Peyer's patch (tissue), 4 donors: ENCODE data around the gene FZD1. TPM values are rescaled to one million over a fixed set of nuclear protein-coding genes. Genes with fewer than 3 reads are reported as not detected.

Experiments
- DNase-seq, 3 donors: peaks; one replicate each; pipeline ENCODE4 v3.0.0-alpha.2; 2017 to 2019
- H3K27ac ChIP-seq, 4 donors: fragments of 200-600 bp; sonication (generic); one replicate each; pipeline ENCODE4 v1.5.1; 2016 to 2019
- H3K27me3 ChIP-seq, 2 donors: fragments of 200-600 bp; sonication (generic); one replicate each; pipeline ENCODE4 v1.5.1; 2019
- H3K36me3 ChIP-seq, 3 donors: fragments of 200-600 bp; sonication (generic); one replicate each; pipeline ENCODE4 v1.5.1; 2016 to 2019
- H3K4me1 ChIP-seq, 4 donors: fragments of 200-600 bp; sonication (generic); one replicate each; pipeline ENCODE4 v1.5.1; 2016 to 2019
- H3K4me3 ChIP-seq, 4 donors: fragments of 200-600 bp; sonication (generic); 1 replicate in 3 of 4; 2 replicates in 1 of 4; pipeline ENCODE4 v1.5.1; 2016 to 2019; ENCODE audit warnings: mild to moderate bottlenecking in 1 of 4
- H3K9me3 ChIP-seq, 4 donors: fragments of 200-600 bp; sonication (generic); one replicate each; pipeline ENCODE4 v1.5.1; 2016 to 2019; ENCODE audit warnings: mild to moderate bottlenecking in 1 of 4
- POLR2A ChIP-seq, 2 donors: fragments of 450-650 bp; IDR thresholded peaks; one replicate each; pipeline ENCODE4 v1.5.1; 2017; ENCODE audit warnings: antibody characterized with exemption in 2 of 2, mild to moderate bottlenecking in 2 of 2, moderate library complexity in 2 of 2
- total RNA-seq, 4 donors: library from RNA; depleted of rRNA; stranded (reverse); fragments of >200 nt; gene quantifications; one replicate each; pipeline ENCODE4 v1.1.0, GENCODE V29; 2016
- TF ChIP-seq, protein P1 (sequence below), 6 experiments: fragments of 450-650 bp in 4 of 6; fragments of 200-600 bp in 2 of 6; sonication (generic) in 1 of 6; IDR thresholded peaks; one replicate each; pipeline ENCODE4 v1.5.1; 2017 to 2019; ENCODE audit warnings: antibody characterized with exemption in 6 of 6, mild to moderate bottlenecking in 3 of 6, moderate library complexity in 1 of 6

The FZD1 gene
- total RNA-seq, 4 donors from 2014 or later, result 1.7 to 12.6 (median 8.9) TPM

DNA sequence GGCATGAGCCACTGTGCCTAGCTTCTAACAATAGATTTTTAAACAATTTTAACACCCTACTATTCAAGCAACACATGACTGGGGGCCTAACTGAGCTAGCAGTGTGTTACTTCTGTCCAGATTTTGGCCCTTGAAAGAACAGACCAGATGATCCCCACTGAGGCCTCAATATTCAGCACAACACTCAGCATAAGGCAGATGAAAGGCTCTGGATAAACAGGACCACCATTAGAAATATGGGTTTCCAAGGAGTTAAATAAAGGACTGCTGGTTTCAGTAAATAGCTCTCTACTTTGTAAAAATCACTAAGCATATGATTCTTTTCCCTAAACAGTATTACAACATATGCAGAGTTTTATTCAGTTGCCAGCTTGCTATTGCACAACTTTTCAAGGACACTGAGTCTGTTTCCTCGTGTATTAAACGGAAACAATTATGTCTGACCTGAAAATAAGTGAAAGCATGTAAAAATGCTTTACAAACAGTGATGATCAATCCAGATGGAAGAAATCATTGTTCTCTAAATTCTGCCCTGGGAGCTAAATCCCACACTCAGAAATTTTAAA is 23.8 kb upstream of the FZD1 start:
- Histone ChIP-seq H3K27ac (peak overlapping the region in 1 of 4 donors; percentile 3), H3K27me3 (no peaks in the 10 kb centered on the region), H3K4me3 (no peak overlapping the region), H3K36me3 (no peaks in the 10 kb centered on the region), H3K4me1 (peaks cover 0 to 8% (median 0%) of the 10 kb centered on the region in 4 donors), H3K9me3 (no peaks in the 10 kb centered on the region)
- DNase-seq, result no peak
- TF ChIP-seq, protein P1, sequence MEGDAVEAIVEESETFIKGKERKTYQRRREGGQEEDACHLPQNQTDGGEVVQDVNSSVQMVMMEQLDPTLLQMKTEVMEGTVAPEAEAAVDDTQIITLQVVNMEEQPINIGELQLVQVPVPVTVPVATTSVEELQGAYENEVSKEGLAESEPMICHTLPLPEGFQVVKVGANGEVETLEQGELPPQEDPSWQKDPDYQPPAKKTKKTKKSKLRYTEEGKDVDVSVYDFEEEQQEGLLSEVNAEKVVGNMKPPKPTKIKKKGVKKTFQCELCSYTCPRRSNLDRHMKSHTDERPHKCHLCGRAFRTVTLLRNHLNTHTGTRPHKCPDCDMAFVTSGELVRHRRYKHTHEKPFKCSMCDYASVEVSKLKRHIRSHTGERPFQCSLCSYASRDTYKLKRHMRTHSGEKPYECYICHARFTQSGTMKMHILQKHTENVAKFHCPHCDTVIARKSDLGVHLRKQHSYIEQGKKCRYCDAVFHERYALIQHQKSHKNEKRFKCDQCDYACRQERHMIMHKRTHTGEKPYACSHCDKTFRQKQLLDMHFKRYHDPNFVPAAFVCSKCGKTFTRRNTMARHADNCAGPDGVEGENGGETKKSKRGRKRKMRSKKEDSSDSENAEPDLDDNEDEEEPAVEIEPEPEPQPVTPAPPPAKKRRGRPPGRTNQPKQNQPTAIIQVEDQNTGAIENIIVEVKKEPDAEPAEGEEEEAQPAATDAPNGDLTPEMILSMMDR (IDR thresholded peaks at IDR 0.05), result no peak
- no peak for TF ChIP-seq POLR2A (IDR thresholded peaks at IDR 0.05)

- Histone ChIP-seq H3K27ac (no peak overlapping the region), H3K4me1 (peaks cover 0 to 8% (median 0%) of the 10 kb centered on the region in 4 donors), H3K36me3 (no peaks in the 10 kb centered on the region), H3K9me3 (no peaks in the 10 kb centered on the region), H3K4me3 (no peak overlapping the region), H3K27me3 (no peaks in the 10 kb centered on the region)
- TF ChIP-seq POLR2A (IDR thresholded peaks at IDR 0.05), result no peak
- TF ChIP-seq, protein P1 (IDR thresholded peaks at IDR 0.05), result no peak
- no peak for DNase-seq
These were observed 22.0 kb upstream of the FZD1 start for GRCh38 chr7:91242097-91242844.

DNA sequence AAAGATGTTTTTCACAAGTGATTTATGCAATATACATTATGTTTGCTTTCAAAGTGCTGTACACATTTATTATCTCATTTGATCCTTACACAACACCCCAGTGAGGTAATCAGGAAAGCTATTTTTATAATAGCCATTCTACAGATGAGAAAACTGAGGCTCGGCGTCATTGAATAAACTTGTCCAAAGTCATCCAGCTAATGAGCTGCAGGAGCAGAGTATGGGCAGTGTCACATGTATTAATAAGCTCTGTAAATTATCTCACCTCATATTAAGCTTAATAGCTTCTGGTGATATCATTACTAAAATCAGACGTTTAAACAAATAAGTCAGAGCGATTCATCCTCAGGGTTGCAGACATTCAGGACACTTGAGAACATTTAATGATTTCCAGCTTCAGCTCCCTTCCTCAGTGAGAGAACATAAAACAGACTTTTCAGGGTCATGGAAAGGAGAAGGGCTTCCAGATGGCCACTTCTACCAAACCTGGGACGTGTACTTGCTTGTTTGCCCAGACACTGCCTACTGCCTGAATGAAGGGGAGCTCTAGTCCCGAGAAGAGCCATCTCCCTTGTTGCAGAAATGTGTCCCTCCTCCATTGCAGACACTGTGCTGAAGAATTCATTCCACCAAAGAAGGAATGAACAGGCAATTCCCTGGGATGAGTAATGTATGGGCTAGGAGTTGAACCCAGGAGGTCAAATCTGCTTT is 20.5 kb upstream of the FZD1 start:
- H3K4me1 ChIP-seq, result peaks cover 0 to 8% (median 0%) of the 10 kb centered on the region in 4 donors
- no peaks in the 10 kb centered on the region for H3K36me3 ChIP-seq
- no peaks in the 10 kb centered on the region for H3K9me3 ChIP-seq
- H3K27ac ChIP-seq, result no peak overlapping the region
- no peak for DNase-seq
- no peaks in the 10 kb centered on the region for H3K27me3 ChIP-seq
- no peak overlapping the region for H3K4me3 ChIP-seq
- TF ChIP-seq, protein P1 (IDR thresholded peaks at IDR 0.05), result no peak
- TF ChIP-seq POLR2A (IDR thresholded peaks at IDR 0.05), result no peak

- H3K36me3 ChIP-seq, result no peaks in the 10 kb centered on the region
- H3K4me1 ChIP-seq, result no peaks in the 10 kb centered on the region
- no peaks in the 10 kb centered on the region for H3K27me3 ChIP-seq
- no peak for DNase-seq
- no peaks in the 10 kb centered on the region for H3K9me3 ChIP-seq
- TF ChIP-seq POLR2A (IDR thresholded peaks at IDR 0.05), result no peak
- TF ChIP-seq, protein P1 (IDR thresholded peaks at IDR 0.05), result no peak
- no peak overlapping the region for H3K4me3 ChIP-seq
- no peak overlapping the region for H3K27ac ChIP-seq
These were observed 16.7 kb upstream of the FZD1 start for GRCh38 chr7:91247500-91247899.

DNA sequence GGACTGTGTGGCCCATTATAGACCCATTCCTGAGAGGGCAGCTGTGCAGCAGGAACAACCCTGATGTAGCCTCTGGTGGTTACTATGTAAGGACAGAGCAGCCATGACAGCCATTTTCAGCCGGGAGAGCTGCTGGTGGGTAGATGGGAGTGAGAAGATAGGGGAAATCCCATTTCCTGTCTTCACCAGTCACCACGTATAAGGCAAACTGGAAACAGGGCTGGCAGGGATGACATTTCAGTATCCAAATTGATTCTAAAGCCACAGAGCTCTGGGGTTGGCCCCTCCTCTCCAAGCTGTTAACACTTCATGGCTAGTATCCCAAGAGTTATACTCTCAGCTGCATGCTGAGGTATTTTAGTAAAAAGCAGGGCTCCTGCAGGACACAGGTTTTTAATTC is 15.2 kb upstream of the FZD1 start:
- Histone ChIP-seq H3K9me3 (no peaks in the 10 kb centered on the region), H3K27ac (no peak overlapping the region), H3K27me3 (no peaks in the 10 kb centered on the region), H3K4me1 (no peaks in the 10 kb centered on the region), H3K4me3 (no peak overlapping the region), H3K36me3 (no peaks in the 10 kb centered on the region)
- TF ChIP-seq, protein P1 (IDR thresholded peaks at IDR 0.05), result no peak
- no peak for DNase-seq
